ENCODE results near the gene SORCS2. TPM values are rescaled to one million over a fixed set of nuclear protein-coding genes. Genes with fewer than 3 reads are reported as not detected.
"Not testable (repeated sequence)": the region's sequence is repeated elsewhere in the genome, so short reads cannot be mapped to it uniquely, and the experiment has no call there.

The SORCS2 gene
- total and polyA plus RNA-seq, 7 donors, result 0.18 to 1.5 (median 0.36) TPM

GRCh38 chr4:7595934-7596461 is 403.7 kb downstream of the SORCS2 start:
- WGBS, 3 donors, result 48 to 60% (median 57%) methylated on average over 11 of the region's 11 CpGs
- H3K27me3 ChIP-seq (ENCODE audit: insufficient read depth in 3 of 3, low read length in 2 of 3), result peaks cover 0 to 20% (median 7%) of the 10 kb centered on the region in 3 donors
- ATAC-seq, result no peak
- H3K4me1 ChIP-seq, result no peaks in the 10 kb centered on the region
- H3K9me3 ChIP-seq, result no peaks in the 10 kb centered on the region
- no peak for DNase-seq
- intact Hi-C loops (cut with DNase I), result no loop called here
- H3K36me3 ChIP-seq (ENCODE audit: insufficient read depth in 1 of 2, low read depth in 1 of 2), result no peaks in the 10 kb centered on the region
- H3K4me3 ChIP-seq, result no peak overlapping the region
- no peak overlapping the region for H3K27ac ChIP-seq
- no peak for TF ChIP-seq CTCF (IDR thresholded peaks at IDR 0.05)

- Histone ChIP-seq H3K4me1 (no peaks in the 10 kb centered on the region), H3K27me3 (ENCODE audit: insufficient read depth in 3 of 3, low read length in 2 of 3) (peaks cover 0 to 20% (median 4%) of the 10 kb centered on the region in 3 donors), H3K4me3 (no peak overlapping the region), H3K27ac (no peak overlapping the region), H3K9me3 (no peaks in the 10 kb centered on the region), H3K36me3 (ENCODE audit: insufficient read depth in 1 of 2, low read depth in 1 of 2) (no peaks in the 10 kb centered on the region)
- ATAC-seq, result no peak
- no peak for TF ChIP-seq CTCF (IDR thresholded peaks at IDR 0.05)
- DNase-seq, result no peak
- WGBS, 3 donors, result 79 to 88% (median 80%) methylated on average over 9 of the region's 9 CpGs
- intact Hi-C loops (cut with DNase I), result no loop called here
These were observed 404.7 kb downstream of the SORCS2 start for GRCh38 chr4:7596918-7597606.

GRCh38 chr4:7598939-7599790 is 406.8 kb downstream of the SORCS2 start:
- intact Hi-C loops (cut with DNase I), result no loop called here
- DNase-seq, result no peak
- Histone ChIP-seq H3K4me1 (no peaks in the 10 kb centered on the region), H3K4me3 (no peak overlapping the region), H3K27me3 (ENCODE audit: insufficient read depth in 3 of 3, low read length in 2 of 3) (peaks cover 0 to 20% (median 1%) of the 10 kb centered on the region in 3 donors), H3K36me3 (ENCODE audit: insufficient read depth in 1 of 2, low read depth in 1 of 2) (no peaks in the 10 kb centered on the region), H3K9me3 (no peaks in the 10 kb centered on the region), H3K27ac (no peak overlapping the region)
- ATAC-seq, result no peak
- 71 to 78% (median 77%) methylated on average over 29 of the region's 29 CpGs for WGBS, 3 donors
- no peak for TF ChIP-seq CTCF (IDR thresholded peaks at IDR 0.05)

GRCh38 chr4:7600247-7600646 is 407.9 kb downstream of the SORCS2 start:
- Histone ChIP-seq H3K27me3 (ENCODE audit: insufficient read depth in 3 of 3, low read length in 2 of 3) (peaks cover 0 to 14% (median 0%) of the 10 kb centered on the region in 3 donors), H3K27ac (no peak overlapping the region), H3K9me3 (peaks cover 3% of the 10 kb centered on the region), H3K36me3 (ENCODE audit: insufficient read depth in 1 of 2, low read depth in 1 of 2) (no peaks in the 10 kb centered on the region), H3K4me3 (no peak overlapping the region), H3K4me1 (no peaks in the 10 kb centered on the region)
- TF ChIP-seq CTCF (IDR thresholded peaks at IDR 0.05), result no peak
- ATAC-seq (no peak), DNase-seq (no peak)
- intact Hi-C loops (cut with DNase I), result no loop called here
- WGBS, 3 donors, result 65 to 77% (median 75%) methylated on average over 17 of the region's 17 CpGs

GRCh38 chr4:7602166-7602565 is 409.8 kb downstream of the SORCS2 start:
- DNase-seq; H3K36me3 ChIP-seq (ENCODE audit: insufficient read depth in 1 of 2, low read depth in 1 of 2); H3K4me1 ChIP-seq; H3K9me3 ChIP-seq; intact Hi-C loops (cut with DNase I); ATAC-seq; H3K27ac ChIP-seq; H3K4me3 ChIP-seq; H3K27me3 ChIP-seq (ENCODE audit: insufficient read depth in 3 of 3, low read length in 2 of 3): not testable (repeated sequence)
- 94 to 95% (median 94%) methylated on average over 17 to 29 of the region's 30 CpGs for WGBS, 3 donors

All from psoas muscle (tissue), 8 donors.